Ovary (tissue), 3 donors: ENCODE results near the gene CDH1.

Source experiments
- EP300 ChIP-seq: sonication (generic); formaldehyde crosslinking; IDR thresholded peaks from one replicate; pipeline ENCODE4 v1.6.1; 2017; ENCODE audit warnings: antibody characterized with exemption
- POLR2A ChIP-seq: fragments of 450-650 bp; IDR thresholded peaks from one replicate; pipeline ENCODE4 v1.6.1; 2017; ENCODE audit warnings: antibody characterized with exemption, mild to moderate bottlenecking, moderate library complexity
- TF ChIP-seq, protein P1 (sequence below), 3 donors: fragments of 450-650 bp in 2 of 3; fragments of 200-600 bp in 1 of 3; IDR thresholded peaks; one replicate each; pipeline versions ENCODE4 v1.5.1 to v1.8.0; 2016 to 2022; ENCODE audit warnings: antibody characterized with exemption in 3 of 3, mild to moderate bottlenecking in 1 of 3
- donor health status: DM: no; HTN: no; CAD: no.

GRCh38 chr16:68844211-68844564 lies 107.1 kb downstream of the CDH1 start:
- TF ChIP-seq, protein P1, sequence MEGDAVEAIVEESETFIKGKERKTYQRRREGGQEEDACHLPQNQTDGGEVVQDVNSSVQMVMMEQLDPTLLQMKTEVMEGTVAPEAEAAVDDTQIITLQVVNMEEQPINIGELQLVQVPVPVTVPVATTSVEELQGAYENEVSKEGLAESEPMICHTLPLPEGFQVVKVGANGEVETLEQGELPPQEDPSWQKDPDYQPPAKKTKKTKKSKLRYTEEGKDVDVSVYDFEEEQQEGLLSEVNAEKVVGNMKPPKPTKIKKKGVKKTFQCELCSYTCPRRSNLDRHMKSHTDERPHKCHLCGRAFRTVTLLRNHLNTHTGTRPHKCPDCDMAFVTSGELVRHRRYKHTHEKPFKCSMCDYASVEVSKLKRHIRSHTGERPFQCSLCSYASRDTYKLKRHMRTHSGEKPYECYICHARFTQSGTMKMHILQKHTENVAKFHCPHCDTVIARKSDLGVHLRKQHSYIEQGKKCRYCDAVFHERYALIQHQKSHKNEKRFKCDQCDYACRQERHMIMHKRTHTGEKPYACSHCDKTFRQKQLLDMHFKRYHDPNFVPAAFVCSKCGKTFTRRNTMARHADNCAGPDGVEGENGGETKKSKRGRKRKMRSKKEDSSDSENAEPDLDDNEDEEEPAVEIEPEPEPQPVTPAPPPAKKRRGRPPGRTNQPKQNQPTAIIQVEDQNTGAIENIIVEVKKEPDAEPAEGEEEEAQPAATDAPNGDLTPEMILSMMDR (IDR thresholded peaks at IDR 0.05), result no peak
- TF ChIP-seq POLR2A (no peak), EP300 (no peak)
